D721Med (cell line): ENCODE results near the gene TP73.

Experiments
- DNase-seq: peaks from one replicate; pipeline ENCODE4 v3.0.0; 2011; ENCODE audit warnings: low spot score; ENCODE audit not compliant: insufficient read length
- FAIRE-seq: peaks from 2 replicates; lab custom pipeline; 2011; peaks lifted over from hg19 to GRCh38; lab: Jason Lieb, UNC
- CTCF ChIP-seq: IDR thresholded peaks from 2 replicates; pipeline ENCODE4 v1.5.1; 2012; ENCODE audit warnings: mild to moderate bottlenecking, control low read depth; ENCODE audit not compliant: insufficient read depth; ENCODE audit errors: missing control alignments

Gene TP73

GRCh38 chr1:3702528-3702927, 50.2 kb downstream of the TP73 start:
- no peak for TF ChIP-seq CTCF
- no peak for FAIRE-seq
- no peak for DNase-seq

GRCh38 chr1:3702990-3703728, 50.8 kb downstream of the TP73 start:
- FAIRE-seq, result no peak
- no peak for TF ChIP-seq CTCF
- DNase-seq, result no peak

GRCh38 chr1:3703786-3704371, 51.6 kb downstream of the TP73 start:
- no peak for DNase-seq
- FAIRE-seq, result no peak
- TF ChIP-seq CTCF, result no peak

- FAIRE-seq (no peak), DNase-seq (no peak)
- TF ChIP-seq CTCF, result no peak
Measured at GRCh38 chr1:3705341-3705950, 53.1 kb downstream of the TP73 start.

GRCh38 chr1:3706651-3707297, 54.5 kb downstream of the TP73 start:
- FAIRE-seq, result no peak
- no peak for TF ChIP-seq CTCF
- no peak for DNase-seq

- no peak for TF ChIP-seq CTCF
- DNase-seq (no peak), FAIRE-seq (no peak)
Measured at GRCh38 chr1:3707298-3707938, 55.1 kb downstream of the TP73 start.
